GF-D8 (cell line): ENCODE results near the gene PDP2.
"Not testable (repeated sequence)": the region's sequence is repeated elsewhere in the genome, so short reads cannot be mapped to it uniquely, and the experiment has no call there.

Source experiments
- DNase-seq: peaks from one replicate; lab custom pipeline; 2025; lab: John Stamatoyannopoulos, UW

PDP2 gene

DNA sequence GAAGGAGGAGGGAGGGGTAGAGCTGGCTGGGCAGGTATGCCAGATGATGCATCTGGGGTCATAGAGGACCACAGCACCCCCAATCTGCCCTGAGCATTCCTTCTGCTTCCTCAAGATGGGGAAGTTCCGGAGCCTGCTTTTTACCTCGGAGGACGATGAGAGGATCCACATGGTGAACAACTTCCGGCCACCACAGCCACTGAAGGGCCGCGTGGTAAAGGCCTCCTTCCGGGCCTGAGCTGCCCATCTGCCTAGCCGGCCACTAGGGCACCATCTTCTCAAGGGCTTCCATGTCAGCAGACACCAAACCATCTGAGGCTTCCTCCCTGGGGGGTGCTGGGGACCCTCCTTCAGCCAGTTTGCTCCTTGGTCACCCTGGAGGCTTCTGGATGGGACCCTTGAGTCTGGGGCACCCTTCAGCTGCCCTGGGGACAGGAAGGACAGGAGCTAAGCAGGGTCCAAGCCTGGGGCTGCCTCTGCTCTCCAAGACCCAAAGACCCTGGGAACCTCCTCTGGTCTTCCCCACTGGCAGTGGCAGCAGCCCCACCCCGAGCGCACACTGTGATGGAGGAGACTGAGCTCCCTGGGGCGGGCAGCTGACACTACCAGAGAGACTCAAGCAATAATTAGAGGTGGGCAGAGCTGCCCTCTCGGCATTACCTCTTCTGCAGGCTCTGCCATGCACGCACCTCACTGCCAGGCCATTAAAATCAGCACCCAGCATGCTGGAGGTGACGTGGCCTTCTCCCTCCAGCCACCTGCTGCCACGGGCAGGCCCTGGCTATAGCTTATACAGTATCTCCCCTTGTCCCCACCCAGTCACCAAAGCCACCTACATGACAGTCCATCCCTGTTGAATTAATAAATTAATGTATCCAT is 26.8 kb upstream of the PDP2 start:
- DNase-seq, result no peak

DNA sequence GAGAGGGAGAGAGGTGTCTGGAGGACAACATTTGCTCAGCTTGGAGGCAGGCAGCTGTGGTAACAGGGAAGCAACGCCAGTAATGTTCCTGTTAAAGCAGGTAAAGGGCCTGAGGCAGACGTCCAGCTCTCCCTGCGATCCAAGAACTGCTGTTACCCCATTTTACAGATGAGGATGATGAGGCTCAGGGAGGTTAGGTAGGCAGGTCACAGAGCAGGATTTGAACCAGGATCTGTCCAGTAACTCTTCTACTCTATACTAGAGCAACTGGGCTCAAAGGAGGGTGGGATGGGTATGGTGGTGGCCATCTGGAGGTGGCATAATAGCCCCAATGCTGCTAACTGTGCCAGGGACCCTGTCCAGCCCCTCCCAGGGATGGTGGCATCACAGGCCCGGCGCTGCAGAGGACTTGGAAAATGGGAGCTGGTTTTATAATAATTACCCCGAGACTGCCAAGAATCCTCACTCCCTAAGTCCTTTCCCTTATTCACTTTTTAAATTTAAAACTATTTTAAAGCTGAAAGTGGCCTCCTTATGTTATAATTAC is 24.1 kb upstream of the PDP2 start:
- DNase-seq, result no peak

DNA sequence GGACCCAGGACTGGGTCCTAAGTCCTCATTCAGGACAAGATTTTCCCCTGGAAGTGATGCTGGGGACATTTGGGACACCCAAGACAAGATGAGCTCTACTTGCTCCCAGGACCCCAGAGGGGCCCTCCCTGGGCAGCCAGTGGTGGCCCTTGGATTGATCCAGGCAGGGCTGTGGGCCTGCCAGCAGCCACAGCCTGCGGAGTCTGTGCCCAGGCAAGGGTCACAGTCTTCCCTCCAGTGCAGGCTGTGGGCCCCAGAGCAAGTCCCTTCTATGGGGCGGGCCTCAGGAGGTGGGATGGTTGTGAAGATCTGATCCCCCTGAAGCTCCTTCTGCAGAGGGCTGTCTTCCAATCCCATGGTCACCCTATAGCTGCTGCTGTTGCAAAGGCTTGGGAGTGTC is 23.5 kb upstream of the PDP2 start:
- no peak for DNase-seq

DNA sequence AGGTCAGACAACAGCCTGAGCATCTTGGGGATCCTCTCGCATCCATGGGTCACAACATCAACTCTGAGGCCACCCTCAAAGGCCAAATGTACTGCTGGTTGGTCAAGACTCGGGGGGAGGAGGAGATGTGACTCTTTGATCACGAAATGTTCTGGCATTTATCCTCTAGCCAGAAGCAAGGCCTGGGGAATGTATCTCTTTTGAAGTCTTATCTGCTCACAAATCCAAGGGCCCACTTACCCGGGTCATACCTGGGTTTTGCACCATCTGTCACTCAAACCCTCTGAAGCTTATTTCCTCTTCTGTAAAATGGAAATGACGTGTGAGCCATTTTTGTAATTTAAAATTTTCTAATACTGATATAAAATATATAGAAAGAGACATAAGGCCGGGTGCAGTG is 22.9 kb upstream of the PDP2 start:
- no peak for DNase-seq

DNA sequence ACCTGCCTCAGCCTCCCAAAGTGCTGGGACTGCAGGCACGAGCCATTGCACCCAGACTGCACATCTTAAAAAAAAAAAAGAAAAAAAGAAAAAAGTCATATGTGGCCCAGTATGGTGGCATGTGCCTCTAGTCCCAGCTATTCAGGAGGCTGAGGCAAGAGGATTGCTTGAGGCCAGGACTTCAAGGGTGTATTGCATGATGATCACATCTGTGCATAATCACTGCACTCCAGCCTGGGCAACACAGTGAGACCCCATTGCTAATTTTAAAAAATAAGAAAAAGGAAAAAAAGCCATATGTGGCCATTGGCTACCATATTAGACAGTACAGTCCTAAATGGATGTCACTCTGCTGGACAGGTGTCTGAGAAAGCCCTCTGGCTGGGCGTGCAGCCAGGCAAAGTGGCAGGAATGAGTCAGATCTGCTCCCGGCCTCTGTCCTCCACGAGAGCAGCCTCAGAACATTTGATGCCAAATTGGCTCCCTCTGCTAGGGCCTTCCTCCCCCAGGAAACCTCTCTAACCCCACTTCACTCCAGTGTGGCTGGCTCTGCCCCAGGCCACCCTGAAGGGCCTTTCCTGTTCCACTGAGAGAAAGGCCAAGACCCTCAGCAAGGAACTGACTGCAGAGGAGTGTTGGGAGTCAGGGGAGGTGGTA is 21.4 kb upstream of the PDP2 start:
- no peak for DNase-seq

DNA sequence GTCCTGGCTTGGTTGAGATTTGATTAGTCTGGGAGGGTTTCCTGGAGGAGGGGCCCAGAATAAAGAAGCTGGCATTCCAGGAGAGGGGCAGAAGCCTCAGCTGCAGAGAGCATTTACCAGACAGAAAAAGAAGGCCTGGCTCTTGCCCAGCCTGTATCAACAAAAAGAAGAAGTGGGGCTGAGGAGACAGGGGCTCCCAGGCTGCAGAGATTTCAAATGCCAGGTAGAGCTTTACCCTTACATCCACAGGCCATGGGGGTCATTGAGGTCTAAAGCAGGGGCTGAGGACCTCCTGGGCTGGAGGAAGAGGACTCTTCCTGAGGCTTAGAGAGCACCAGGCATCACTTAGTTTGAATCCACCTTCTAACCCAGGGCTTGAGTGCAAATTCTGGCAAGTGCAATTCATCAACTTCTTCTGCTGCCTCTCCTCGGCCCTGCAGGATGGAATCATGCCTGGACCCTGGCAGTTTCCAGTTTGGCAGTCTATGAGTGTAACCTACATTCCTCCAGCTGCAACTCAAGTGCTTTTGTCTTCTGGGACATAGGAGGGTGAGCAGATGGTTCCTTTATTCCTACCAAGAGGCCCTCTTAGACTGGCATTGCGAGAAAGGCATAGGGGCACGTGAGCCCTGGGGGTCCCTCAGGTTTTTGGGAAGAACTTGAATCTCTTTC is 20.8 kb upstream of the PDP2 start:
- DNase-seq, result no peak

DNA sequence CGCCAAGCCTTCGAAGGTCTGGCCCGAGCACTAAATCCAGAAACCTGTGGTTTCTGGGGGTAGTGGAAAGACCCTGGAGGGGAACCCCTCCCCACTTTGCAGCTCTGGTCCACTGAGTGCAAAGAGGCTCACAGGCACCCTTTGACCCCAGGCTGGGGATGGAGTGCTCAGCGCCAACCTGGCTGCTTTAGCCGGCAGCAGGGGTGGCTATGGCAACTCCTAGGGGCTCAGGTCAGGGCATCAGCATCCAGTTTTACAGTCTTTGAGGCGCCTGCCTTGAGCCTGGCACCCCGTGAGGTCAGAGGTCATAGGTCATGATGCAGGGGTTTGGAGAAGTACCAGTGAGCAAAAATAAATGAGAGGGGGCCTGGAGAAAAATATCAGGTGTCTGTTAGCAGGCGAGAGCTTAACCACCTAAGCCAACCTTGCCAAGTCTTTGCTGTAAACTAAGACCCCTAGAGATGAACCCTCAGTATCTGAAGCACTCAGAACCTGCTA is 18.2 kb upstream of the PDP2 start:
- DNase-seq, result no peak

DNA sequence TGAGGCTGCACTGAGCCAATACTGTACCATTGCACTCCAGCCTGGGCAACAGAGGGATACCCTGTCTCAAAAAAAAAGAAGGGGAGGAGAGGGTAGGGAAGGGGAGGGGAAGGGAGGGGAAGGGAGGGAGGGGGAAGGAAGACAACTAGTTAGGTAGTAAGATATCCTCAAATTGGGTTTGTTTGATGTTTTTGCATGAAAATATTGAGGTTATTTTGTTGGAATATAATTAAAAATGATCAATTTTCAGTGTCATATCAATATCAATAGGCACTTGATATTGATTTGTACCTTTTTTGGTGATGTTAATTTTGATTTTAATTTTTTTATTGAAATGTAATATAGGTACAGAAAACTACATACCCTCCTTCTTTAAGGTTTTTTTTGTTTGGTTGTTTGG is 16.6 kb upstream of the PDP2 start:
- DNase-seq, result no peak

DNA sequence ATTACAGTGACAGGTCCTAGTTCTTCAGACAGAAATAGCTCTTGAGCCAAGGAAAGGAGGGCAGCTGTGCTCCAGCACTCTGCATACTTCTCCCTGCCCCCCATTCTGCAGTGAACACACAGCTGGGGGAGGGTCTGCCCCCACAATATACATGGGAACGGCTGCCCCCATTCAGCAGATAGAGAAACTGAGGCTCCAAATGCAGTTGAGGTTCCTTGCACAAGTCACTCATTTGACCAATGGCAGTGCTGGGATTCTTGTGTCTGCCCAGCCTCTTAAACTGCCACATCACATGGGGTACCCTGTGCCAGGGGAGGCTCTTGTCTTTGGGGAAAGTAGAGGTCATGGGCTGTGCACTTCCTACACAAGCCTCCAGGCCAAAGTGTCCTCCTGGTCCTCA is 10.9 kb upstream of the PDP2 start:
- no peak for DNase-seq

DNA sequence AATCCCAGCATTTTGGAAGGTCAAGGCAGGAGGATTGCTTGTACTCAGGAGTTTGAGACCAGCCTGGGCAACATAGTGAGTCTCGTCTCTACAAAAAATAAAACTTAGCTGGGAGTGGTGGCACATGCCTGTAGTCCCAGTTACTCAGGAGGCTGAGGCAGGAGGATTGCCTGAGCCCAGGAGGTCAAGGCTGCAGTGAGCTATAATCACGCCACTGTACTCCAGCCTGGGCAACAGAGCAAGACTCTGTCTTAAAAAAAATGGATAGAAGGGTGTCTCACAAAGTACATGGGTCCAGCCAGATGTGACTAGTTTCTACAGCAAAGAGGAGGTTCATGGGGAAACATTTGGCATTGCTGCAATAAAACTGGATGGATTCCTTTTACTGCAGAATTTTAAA is 9.0 kb upstream of the PDP2 start:
- DNase-seq, result not testable (repeated sequence)

DNA sequence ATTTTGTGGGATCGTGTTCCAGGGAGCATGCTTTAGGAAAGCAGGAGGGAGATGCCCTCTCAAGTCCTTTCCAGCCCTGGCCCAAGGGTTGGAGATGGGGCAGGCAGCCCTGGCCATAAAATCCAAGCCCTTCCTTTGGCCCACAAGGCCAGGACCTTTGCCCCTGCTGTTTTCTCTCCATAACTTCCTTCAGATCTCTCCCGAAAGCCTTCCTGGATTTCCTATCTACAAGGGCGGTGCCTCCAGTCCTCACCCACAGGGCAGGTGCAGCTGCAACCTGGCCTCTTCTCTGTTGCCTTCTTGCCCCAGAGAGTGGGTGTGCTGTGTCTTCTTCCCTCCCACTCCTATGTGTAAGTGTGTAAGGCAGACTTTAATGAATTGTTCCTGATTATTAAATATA is 8.5 kb upstream of the PDP2 start:
- no peak for DNase-seq

DNA sequence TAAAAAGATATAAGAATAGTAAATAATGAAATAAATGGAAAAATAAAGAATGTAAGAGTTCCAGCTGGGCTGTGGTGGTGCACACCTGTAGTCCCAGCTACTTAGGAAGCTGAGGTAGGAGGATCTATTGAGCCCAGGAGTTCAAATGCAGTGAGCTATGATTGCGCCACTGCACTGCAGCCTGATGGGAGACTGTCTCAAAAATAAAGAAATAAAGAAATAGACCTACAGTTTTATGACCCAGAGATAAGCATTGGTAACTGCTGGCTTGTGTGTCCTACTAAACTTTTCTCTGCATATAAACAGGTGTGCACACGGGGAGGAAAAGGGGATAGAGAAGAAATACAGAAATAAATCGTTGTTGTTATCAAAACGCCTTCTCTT is 7.8 kb upstream of the PDP2 start:
- DNase-seq, result peak; percentile 43

DNA sequence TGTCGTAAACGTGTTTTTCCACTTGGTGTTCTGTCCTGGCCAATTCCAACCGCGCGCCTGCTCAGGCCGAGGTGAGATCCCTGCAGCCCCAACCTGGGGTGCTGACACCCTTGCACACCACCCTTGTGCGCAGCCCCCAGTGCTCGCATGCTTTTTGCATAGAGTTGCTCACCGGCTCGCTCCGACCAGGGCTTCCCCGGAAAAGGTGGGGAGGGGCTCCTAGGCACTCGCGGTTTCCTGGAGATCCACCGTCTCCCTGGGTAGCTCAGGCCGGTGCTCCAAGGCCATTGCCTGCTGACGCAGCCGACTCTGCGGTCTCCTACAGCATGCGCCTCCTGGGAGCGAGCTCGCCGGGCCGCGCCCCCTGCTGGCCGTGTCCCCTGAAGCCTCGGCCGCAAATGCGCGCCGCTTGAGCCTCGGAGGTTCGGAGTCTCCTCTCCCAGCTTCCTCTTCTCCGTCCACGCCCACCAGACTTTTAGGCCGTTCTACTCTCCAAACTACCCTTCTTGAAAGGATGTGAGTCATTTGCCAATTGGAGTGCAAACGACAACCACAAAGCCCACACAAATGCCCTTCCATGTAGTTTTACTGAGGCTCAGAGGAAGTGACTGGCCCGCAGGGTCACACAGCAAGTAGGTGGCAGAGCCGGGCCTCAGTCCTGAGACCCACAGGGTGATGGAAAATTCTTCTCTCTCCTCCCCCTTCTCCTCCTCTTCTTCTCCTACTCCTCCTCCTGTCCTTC is 7.2 kb upstream of the PDP2 start:
- DNase-seq, result peak; percentile 99

DNA sequence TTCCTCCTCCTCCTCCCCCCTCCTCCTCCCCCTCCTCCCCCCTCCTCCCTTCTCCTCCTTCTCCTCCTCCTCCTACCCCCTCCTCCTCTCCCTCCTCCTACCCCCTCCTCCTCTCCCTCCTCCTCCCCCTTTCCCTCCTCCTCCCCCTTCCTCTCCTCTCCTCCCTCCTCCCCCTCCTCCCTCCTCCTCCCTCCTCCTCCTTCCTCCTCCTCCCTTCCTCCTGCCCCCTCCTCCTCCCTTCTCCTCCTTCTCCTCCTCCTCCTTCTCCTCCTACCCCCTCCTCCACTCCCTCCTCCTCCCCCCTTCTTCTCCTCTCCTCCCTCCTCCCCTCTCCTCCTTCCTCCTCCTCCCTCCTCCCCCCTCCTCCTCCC is 6.6 kb upstream of the PDP2 start:
- DNase-seq, result no peak

DNA sequence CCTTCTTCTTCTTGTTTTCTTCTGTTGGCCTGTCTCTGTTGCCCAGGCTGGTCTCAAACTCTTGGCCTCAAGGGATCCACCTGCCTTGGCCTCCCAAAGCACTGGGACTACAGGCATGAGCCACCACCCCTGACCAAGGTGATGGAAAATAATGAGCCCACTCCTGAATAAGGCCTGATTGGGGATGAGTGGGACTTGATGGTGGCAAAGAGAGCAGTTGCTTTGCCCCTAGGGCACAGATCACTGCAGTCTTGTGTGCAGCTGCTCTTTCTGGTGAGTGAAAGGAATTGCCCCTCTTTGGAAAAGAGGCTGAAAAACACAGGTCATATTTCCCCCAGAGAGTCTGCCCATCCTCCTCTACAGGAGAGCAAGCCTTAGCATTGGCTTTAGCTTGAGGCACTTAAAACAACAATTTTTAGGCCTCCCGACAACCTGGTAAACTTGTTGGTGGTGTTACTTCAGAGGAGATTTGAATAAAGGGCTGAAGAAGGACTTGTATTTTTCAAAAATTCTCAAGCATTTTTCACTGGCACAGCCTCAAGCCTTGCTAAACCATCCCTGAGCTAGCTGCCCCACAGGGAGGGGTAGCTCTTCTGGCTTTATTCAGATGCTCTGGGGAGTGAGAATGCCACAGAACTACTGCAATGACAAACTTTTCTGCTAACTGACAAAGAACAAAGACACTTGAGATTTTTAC is 6.1 kb upstream of the PDP2 start:
- no peak for DNase-seq

DNA sequence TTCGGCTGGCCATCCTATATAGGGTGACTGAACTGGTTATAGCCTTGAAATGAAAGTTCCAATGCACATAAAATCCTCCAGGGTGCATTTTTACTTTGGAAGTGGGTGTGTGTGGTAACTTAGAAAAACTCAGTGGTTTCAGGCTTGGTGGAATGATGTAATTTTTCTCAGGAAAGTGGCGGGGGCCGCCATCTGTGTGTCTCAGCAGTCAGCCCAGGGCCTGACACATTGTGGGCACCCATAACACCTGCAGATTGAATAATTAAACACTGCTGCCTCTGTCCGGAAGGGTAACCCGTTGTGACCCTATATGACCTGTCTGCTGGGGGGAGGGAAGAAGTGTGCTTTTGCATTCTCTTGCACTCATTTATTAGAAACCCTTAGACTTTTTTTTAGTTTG is 2.2 kb upstream of the PDP2 start:
- DNase-seq, result peak; percentile 97

DNA sequence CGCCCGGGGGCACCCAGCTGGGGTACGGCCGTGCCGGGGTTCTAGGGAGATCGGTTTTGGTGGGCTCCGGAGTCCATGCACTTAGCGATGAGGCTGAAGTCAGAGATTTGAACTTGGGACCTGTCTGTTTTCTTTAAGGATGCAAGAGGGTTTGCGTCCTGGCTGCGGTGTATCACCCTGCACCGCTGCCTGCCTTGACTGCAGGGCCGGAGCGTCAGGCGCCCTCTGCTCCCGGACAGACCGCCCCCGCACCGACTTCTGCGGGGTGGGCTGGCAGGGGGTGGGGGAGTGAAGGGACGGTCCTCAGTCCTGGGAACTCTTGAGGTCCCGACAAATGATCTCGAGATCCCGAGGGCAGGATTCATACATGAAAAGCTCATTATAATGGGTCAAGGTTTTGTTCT is 701 bp downstream of the PDP2 start:
- DNase-seq, result no peak

DNA sequence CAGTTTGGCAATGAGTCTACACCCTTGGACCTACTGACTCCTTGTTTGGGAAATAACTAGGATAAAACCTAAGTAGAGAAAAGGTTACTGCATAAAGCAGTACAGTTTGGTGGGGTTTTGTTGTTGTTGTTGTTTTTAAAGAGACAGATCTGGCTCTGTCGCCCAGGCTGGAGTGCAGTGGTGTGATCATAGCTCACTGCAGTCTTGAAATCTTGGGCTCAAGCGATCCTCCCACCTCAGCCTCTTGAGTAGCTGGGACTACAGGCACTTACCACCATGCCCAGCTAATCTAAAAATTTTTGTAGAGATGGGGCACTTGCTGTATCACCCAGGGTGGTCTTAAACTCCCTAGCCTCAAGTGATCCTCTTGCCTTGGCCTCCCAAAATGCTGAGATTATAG is 1.2 kb downstream of the PDP2 start:
- no peak for DNase-seq

DNA sequence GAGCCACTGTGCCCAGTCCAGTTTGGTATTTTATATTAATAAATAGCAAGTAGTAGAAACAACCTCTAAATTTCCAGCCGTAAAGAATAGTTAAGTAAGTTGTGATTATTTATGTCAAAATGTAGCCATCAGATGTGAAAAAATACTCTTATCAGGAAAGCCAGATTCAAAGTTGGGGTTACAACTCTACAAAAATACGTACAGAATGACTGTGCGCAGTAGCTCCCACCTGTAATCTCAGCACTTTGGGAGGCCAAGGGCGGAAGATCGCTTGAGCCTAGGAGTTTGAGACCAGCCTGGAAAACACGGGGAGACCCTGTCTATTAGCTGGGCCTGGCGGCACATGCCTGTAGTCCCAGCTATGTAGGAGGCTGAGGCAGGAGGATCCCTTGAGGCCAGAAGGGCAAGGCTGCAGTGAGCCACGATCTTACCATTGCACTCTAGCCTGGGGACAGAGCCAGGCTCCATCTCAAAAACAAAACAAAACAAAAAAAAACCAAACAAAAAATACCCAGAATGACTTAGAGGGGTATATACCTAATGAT is 1.7 kb downstream of the PDP2 start:
- DNase-seq, result no peak

DNA sequence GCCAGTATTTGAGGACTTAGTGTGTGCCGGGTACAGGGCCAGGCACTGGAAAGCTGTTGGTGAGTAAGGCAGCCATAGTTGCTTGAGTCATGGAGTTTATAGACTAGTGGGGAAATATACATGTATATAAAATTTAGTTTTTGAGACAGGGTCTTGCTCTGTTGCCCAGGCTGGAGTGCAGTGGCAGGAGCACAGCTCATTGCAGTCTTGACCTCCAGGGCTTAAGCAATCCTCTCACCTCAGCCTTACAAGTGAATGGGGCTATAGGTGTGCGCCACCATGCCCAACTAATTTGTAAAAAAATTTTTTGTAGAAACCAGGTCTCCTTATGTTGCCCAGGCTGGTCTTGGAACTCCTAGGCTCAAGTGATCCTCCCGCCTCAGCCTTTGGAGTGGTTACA is 2.4 kb downstream of the PDP2 start:
- DNase-seq, result no peak

DNA sequence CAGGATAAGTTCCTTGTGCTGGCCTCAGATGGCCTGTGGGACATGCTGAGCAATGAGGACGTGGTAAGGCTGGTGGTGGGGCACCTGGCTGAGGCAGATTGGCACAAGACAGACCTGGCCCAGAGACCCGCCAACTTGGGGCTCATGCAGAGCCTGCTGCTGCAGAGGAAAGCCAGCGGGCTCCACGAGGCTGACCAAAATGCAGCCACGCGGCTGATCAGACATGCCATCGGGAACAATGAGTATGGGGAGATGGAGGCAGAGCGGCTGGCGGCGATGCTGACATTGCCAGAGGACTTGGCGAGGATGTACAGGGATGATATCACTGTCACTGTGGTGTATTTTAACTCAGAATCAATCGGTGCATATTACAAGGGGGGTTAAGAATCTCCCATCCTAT is 5.2 kb downstream of the PDP2 start:
- no peak for DNase-seq
